IPS-18c (cell line): Measurements from ENCODE around the gene PPIP5K1.

ENCODE experiments used
- H3K4me3 ChIP-seq: 2 replicates; pipeline ENCODE4 v1.7.0; 2013; ENCODE audit warnings: low read depth, mild to moderate bottlenecking, low read length, moderate library complexity; ENCODE audit not compliant: insufficient read depth
- H3K9me3 ChIP-seq: one replicate; pipeline ENCODE4 v1.6.1; 2013; ENCODE audit warnings: mild to moderate bottlenecking, low read length, moderate library complexity; ENCODE audit not compliant: control insufficient read depth, insufficient read depth

Gene PPIP5K1

GRCh38 chr15:43525131-43525530, 64.9 kb downstream of the PPIP5K1 start:
- peaks cover 3% of the 10 kb centered on the region for H3K9me3 ChIP-seq
- no peak overlapping the region for H3K4me3 ChIP-seq

DNA sequence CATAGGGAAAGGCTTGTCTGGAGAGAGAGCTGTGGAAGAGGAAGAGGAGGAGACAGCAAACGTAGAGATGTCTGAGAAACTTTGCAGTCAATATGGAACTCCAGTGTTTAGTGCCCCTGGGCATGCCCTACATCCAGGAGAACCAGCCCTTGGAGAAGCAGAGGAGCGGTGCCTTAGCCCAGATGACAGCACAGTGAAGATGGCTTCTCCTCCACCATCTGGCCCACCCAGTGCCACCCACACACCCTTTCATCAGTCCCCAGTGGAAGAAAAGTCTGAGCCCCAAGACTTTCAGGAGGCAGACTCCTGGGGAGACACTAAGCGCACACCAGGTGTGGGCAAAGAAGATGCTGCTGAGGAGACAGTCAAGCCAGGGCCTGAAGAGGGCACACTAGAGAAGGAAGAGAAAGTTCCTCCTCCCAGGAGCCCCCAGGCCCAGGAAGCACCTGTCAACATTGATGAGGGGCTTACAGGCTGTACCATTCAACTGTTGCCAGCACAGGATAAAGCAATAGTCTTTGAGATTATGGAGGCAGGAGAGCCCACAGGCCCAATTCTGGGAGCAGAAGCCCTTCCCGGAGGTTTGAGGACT, 65.7 kb downstream of the PPIP5K1 start:
- peaks cover 3% of the 10 kb centered on the region for H3K9me3 ChIP-seq
- H3K4me3 ChIP-seq: no peak overlapping the region

DNA sequence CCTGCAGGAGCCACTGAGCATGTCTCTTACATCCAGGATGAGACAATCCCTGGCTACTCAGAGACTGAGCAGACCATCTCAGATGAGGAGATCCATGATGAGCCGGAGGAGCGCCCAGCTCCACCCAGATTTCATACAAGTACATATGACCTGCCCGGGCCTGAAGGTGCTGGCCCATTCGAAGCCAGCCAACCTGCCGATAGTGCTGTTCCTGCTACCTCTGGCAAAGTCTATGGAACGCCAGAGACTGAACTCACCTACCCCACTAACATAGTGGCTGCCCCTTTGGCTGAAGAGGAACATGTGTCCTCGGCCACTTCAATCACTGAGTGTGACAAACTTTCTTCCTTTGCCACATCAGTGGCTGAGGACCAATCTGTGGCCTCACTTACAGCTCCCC, 66.4 kb downstream of the PPIP5K1 start:
- H3K4me3 ChIP-seq: no peak overlapping the region
- H3K9me3 ChIP-seq: peaks cover 3% of the 10 kb centered on the region

- peaks cover 3% of the 10 kb centered on the region for H3K9me3 ChIP-seq
- H3K4me3 ChIP-seq: no peak overlapping the region
Measured at GRCh38 chr15:43522247-43522646, 67.8 kb downstream of the PPIP5K1 start.

- H3K4me3 ChIP-seq: no peak overlapping the region
- H3K9me3 ChIP-seq: peaks cover 3% of the 10 kb centered on the region
Measured at GRCh38 chr15:43521419-43521818, 68.6 kb downstream of the PPIP5K1 start.

DNA sequence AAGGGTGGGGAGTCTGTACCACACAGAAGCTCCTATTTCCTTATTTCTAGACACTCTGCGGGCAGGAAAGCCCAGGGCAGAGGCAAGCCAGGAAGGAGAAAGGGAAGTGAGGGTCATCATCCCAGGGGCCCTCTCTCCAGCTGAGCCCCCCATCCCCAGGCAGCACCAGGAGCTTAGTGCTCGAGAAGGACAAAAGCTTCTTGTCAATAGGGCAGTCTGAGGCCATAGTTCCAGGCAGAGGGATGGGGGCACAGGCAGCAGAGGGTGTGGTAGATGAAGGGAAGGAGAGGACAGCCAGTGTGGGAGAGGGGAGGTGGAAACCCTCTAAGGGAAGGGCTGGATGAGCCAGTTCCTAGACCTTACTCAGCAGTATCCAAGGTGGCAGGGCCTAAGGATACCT, 69.9 kb downstream of the PPIP5K1 start:
- no peak overlapping the region for H3K4me3 ChIP-seq
- peaks cover 3% of the 10 kb centered on the region for H3K9me3 ChIP-seq

GRCh38 chr15:43519196-43519595, 70.8 kb downstream of the PPIP5K1 start:
- no peak overlapping the region for H3K4me3 ChIP-seq

GRCh38 chr15:43518197-43518761, 71.7 kb downstream of the PPIP5K1 start:
- H3K9me3 ChIP-seq: peaks cover 3% of the 10 kb centered on the region
- H3K4me3 ChIP-seq: peak overlapping the region; percentile 67

More at GRCh38 chr15:43519196-43519595, 70.8 kb downstream of the PPIP5K1 start:
- H3K9me3 ChIP-seq: peaks cover 3% of the 10 kb centered on the region

- peak within 1 kb of the TSS; percentile 67 for H3K4me3 ChIP-seq
- peaks cover 3% of the 10 kb centered on the region for H3K9me3 ChIP-seq
Measured at GRCh38 chr15:43517354-43518196, 72.4 kb downstream of the PPIP5K1 start, which contains the start of gene MAP1A. TSS of gene MAP1A (plus strand) at chr15:43517608. CDS start at chr15:43521474, 3,866 bp downstream.

- H3K4me3 ChIP-seq: peak overlapping the region; percentile 31
Measured at GRCh38 chr15:43516801-43517353, 73.1 kb downstream of the PPIP5K1 start.

GRCh38 chr15:43516185-43516584, 73.8 kb downstream of the PPIP5K1 start:
- H3K9me3 ChIP-seq: peaks cover 3% of the 10 kb centered on the region
- H3K4me3 ChIP-seq: peak overlapping the region; percentile 5; the same call in 1 of the 2 replicates

More at GRCh38 chr15:43516801-43517353, 73.1 kb downstream of the PPIP5K1 start:
- H3K9me3 ChIP-seq: peaks cover 3% of the 10 kb centered on the region

- H3K4me3 ChIP-seq: no peak overlapping the region
- H3K9me3 ChIP-seq: peaks cover 2% of the 10 kb centered on the region
Measured at GRCh38 chr15:43515741-43516140, 74.3 kb downstream of the PPIP5K1 start.

- H3K9me3 ChIP-seq: no peaks in the 10 kb centered on the region
- H3K4me3 ChIP-seq: no peak overlapping the region
Measured at GRCh38 chr15:43514241-43515057, 75.6 kb downstream of the PPIP5K1 start.

DNA sequence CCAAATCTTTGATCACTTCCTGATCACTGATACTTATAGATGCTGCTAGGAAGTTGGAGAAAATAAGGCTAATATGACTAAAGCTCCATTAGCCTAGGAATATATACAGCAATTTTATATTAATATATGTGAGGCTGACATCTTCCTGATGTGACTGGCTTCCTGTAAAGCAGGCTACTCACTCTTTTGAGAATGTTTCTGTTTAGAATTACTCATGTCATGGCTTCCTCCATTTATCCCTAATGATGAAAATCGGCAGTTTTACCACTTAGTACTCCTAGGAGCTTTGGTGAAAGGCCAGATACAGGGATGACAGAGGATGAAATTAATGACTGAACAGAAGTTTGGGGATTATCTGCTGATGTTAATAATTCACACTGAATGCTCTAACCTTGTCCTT, 76.5 kb downstream of the PPIP5K1 start:
- Histone ChIP-seq H3K9me3 (no peaks in the 10 kb centered on the region), H3K4me3 (no peak overlapping the region)

DNA sequence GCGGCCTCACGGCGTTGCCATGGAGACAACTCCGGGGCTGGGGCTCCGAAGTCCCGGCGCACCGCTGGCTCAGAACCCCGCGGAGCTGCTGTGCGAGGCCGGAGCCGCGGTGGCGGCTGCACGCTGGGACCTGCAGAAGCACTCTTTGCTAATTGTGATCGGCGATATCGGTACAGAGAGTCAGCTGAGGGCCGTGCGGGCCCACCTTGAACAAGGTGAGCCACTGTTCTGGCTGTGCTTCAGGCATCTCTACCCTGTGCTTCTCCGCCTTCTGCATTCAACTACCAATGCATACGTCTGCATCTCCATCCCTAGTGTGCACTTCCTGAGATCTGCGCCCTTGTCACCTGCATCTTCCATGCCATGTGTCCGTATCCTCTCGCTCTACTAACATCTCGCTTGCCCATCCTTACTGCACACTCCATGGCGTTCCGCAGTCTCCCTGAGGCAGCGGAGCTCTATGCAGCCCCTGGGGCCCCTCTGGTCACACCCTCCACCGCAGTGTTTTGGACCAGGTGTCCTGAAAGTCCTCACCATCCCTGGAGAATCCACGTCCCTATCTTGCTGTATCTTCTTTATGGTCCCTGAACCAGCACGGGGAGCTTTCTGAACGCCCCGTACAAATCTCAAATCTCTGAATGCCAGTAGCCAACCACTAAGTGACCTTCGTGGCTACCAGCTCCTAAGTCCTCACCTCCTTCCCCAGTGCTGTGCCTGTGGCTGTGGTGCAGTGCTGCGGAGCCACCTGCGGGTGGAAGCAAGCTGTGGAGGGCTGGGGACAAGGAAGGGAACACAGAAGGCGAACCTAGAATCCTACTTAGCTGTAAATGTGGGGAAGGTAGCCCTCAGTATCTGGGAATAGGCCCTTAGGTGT, 78.8 kb downstream of the PPIP5K1 start:
- H3K4me3 ChIP-seq: peak overlapping the region; percentile 37
- no peaks in the 10 kb centered on the region for H3K9me3 ChIP-seq
